GM18502 (cell line): Measurements from ENCODE around the gene BICRA.
"Not testable (repeated sequence)": the region's sequence is repeated elsewhere in the genome, so short reads cannot be mapped to it uniquely, and the experiment has no call there.

ENCODE experiments used
- ATAC-seq: cut with Tn5 transposase; IDR thresholded peaks from one replicate; pipeline ENCODE4 v1.9.1; 2021; ENCODE audit warnings: mild to moderate bottlenecking; ENCODE audit not compliant: unreplicated experiment, poor library complexity

The BICRA gene

DNA sequence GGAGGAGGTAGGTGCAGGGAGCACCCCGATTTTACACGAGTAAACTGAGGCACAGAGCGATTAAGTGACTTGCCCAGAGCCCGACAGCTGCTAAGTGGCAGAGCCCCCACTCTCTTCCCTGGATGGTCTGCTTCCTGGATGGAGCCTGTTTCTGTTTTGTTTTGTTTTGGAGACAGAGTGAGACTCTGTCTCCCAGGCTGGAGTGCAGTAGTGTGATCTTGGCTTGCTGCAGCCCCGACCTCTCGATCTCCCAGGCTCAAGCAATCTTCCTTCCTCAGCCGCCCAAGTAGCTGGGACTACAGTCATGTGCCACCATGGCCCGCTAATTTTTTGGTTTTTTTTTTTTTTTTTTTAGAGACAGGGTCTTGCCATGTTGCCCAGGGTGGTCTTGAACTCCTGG, 17.3 kb downstream of the BICRA start:
- no peak for ATAC-seq

DNA sequence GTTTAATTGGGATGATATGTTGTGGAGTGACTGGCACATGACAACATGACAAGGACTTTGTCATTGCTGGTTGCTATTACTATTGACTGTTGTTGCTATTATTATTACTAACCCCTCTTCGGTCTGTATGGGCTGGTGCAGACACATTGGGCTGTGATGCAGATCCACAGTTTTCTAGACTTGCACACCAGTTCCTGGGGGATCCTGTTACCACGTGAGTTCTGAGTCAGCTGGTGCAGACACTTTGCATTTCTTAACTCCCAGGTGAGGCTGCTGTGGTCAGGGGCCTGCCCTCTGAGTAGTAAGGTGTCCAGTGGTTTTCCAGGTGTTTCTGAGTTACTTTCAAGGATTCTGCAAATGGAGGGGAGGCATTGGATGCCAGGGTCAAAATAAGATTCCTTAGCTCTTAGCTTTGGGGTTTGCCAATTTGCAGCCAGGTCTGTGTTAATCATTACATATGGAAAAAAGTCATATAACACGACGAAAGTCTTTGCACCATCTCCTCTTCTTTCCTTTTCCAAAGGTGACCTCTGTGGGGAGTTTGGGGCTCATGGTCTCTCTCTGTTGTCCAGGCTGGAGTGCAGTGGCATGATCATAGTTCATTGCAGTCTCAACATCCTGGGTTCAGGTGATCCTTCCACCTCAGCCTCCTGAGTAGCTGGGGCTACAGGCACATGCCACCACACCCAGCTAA, 19.3 kb downstream of the BICRA start:
- no peak for ATAC-seq

DNA sequence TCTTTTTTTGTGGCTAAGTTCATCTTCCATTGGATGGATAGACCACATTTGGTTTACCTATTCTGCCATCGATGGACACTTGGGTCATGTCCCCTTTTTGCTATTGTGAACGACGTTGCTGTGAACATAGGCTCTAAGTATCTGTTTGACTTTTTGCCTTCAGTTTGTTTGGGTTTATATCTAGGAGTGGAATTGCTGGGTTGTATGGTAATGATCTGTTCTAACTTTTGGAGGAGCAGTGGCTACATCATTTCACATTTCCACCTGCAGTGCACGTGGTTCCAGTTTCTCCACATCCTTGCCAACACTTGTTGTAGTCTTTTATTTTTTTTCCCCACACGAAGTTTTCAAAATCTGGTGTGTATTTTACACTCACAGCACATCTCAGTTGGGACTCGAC, 21.7 kb downstream of the BICRA start:
- ATAC-seq, result no peak

GRCh38 chr19:47631681-47632446, 22.9 kb downstream of the BICRA start:
- no peak for ATAC-seq

DNA sequence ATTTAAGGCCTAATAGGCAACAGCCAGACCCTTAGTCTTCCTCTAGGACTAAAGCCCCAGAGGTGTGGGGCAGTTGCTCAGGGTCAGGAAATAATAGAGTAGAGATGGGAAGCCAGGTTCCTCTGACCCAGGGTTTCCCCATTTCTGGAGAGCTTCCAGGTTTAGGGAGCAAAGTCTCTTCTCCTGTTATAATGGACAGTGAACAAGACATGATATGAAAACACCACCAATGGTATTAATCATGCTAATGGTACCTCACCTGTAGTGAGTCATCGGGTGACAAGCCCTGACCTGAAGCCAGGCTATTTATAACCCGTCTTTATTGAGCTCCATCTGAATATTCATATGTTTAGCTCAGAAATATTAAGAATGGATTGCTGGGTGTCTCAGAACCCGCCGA, 24.6 kb downstream of the BICRA start:
- no peak for ATAC-seq

DNA sequence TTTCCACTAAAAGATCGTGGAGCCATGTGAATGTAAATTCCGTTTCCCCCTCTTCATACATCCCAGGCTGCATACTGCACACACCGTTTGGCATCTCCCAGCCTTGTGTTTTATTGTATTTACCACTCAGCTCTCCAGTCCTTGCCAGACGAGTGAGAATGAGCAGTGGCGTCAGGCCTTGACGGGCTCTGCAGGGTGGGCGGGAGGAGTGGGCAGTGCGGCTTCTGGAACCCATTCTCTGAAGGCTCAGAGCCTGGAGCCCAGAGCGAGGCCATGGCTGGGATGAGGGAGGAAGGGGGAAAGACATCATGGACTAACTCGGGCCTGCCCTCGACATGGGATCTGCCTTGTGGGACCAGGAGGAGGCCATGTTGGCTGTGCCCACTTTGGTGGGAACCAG, 25.1 kb downstream of the BICRA start:
- no peak for ATAC-seq

DNA sequence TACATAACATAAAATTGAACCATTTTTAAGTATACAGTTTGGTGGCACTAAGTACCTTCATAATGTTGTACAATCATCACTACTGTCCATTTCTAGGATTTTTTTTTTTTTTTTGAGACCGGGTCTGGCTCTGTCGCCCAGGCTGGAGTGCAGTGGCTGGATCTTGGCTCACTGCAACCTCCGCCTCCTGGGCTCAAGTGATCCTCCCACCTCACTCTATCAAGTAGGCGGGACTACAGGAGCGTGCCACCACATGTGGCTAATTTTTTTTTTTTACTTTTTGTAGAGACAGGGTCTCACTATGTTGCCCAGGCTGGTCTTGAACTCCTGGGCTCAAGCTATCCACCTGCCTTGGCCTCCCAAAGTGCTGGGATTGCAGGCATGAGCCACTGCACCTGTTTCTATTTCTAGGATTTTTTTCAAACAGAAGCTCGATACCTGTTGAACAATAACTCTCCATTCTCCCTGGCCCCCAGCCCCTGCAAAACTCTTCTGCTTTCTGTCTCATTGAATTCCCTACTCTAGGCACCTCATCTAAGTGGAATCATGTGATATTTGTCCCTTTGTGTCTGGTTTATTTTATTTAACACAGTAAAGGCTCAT, 26.3 kb downstream of the BICRA start:
- ATAC-seq, result not testable (repeated sequence)

GRCh38 chr19:47637550-47637949, 28.6 kb downstream of the BICRA start:
- no peak for ATAC-seq

DNA sequence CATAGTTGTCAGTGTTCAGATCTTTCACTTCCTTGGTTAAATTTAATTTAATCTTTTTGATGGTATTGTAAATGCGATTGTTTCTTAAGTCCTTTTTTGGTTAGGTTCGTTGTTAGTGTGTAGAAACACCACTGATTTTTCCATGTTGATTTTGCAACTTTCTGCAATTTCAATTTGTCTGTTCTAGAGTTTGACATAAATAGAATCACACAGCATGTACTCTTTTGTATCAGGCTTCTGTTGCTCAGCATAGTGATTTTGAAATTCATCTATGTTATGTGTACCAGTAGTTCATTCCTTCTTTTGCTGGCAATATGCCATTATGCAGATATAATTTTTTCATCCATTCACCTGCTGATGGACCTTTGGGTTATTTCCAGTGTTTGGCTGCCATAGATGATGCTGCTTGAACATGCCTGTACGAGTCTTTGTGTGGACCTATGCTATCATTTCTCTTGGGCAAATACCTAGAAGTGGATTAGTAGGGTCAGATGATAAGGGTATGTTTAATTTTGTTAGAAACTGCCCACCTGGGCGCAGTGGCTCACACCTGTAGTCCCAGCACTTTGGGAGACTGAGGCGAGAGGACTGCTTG, 33.1 kb downstream of the BICRA start:
- no peak for ATAC-seq

- ATAC-seq, result no peak
These were observed 34.3 kb downstream of the BICRA start for GRCh38 chr19:47643281-47643680.

DNA sequence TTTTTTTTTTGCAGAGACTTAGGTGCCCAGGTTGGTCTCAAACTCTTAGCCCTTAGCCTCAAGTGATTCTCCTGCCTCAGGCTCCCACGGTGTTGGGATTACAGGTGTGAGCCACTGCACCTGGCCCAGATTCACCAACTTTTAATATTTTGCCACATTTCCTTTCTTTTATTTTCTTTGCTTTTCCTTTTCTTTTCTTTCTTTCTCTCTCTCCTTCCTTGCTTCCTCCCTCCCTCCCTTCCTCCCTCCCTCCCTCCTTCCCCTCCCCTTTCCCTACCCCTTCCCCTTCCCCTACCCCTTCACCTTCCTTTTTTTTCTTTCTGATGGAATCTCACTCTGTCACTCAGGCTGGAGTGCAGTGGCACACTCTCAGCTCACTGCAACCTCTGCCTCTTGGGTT, 35.3 kb downstream of the BICRA start:
- no peak for ATAC-seq

DNA sequence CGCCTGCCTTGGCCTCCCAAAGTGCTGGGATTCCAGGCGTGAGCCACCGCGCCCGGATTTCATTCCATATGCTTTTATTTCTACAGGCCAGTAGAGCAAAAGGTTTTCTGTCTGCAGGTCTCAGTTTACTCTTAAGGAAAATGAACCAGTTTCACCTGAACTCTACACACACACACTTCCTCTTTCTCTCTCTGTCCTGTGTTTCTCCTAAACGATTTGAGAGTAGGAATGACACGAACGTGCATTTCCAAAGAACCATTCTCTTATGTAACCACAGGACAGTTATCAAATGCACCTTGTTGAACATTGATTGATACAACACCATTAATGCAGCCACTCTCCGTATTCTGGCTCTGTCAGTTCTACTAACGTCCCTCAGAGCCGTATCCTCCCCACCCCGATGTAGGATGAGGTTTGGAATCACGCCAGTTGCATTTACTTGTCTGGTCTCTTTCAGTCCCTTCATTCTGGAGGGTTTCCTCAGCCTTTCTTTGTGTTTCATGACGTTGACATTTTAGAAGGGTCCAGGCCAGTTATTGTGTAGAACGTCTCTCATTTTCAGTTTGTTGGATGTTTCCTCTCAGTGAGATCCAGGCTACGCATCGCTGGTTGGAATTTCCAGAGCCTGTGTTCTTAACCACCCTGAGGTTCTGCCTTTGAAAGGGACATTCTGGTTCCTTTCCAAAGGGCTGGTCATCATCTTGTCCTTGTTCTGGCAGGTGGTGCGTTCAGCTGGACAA, 36.0 kb downstream of the BICRA start:
- no peak for ATAC-seq

- ATAC-seq, result no peak
These were observed 38.0 kb downstream of the BICRA start for GRCh38 chr19:47646924-47647323.

GRCh38 chr19:47649588-47649987, 40.7 kb downstream of the BICRA start:
- ATAC-seq, result no peak

DNA sequence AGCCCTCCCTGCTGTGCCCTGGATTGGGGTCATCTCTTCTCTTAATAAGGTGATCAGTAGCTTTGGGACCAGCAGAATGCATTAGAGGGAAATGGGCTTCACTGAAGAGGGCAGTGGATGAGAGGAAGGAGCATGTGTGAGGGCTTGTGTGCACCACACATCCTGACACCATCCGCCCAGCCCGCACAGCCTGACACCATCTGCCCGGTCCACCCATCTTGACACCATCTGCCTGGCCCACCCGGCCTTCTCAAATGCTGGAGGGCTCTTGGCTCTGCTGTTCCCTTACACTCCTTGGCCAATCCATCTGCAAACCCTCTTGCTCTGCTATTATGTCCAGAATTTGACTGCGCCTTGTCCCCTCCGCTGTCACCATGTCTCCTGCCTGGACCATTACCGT, 41.8 kb downstream of the BICRA start:
- ATAC-seq, result no peak

GRCh38 chr19:47651132-47651531, 42.2 kb downstream of the BICRA start:
- no peak for ATAC-seq

DNA sequence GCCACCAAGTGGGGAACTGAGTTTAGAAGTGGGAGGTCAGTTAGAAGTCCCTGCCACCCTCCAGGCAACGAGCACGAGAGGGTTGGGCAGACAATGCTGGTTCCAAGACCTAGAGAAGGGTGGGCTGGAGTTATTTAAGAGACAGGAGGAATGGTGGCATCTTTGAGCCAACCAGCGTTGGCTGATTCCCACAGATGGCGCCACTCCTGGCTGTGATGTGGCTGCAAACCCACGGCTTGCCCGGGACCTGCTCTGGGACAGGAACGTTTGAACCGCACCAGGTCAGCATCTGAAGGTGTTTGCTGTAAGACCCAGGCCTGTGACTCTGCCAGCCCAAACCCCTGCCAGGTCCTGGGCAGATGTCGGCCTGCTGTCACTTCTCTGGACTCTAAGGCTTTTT, 42.8 kb downstream of the BICRA start:
- ATAC-seq, result no peak

GRCh38 chr19:47652285-47652684, 43.4 kb downstream of the BICRA start:
- ATAC-seq, result no peak

- ATAC-seq, result no peak
These were observed 44.9 kb downstream of the BICRA start for GRCh38 chr19:47653856-47654255.

GRCh38 chr19:47657719-47658118, 48.8 kb downstream of the BICRA start:
- ATAC-seq, result no peak
